GM10266 (cell line): Measurements from ENCODE around the gene PAPSS2.
"Not testable (repeated sequence)": the region's sequence is repeated elsewhere in the genome, so short reads cannot be mapped to it uniquely, and the experiment has no call there.

Experiments
- DNase-seq: peaks from one replicate; pipeline ENCODE4 v3.0.0; 2012; ENCODE audit errors: extremely low spot score
- CTCF ChIP-seq: IDR thresholded peaks from 2 replicates; pipeline ENCODE4 v1.5.1; 2012; ENCODE audit warnings: mild to moderate bottlenecking, low read depth; ENCODE audit not compliant: control insufficient read depth, insufficient read depth; ENCODE audit errors: missing control alignments

The PAPSS2 gene

GRCh38 chr10:87642486-87642885 lies 17.2 kb upstream of the PAPSS2 start:
- no peak for TF ChIP-seq CTCF
- DNase-seq: no peak

DNA sequence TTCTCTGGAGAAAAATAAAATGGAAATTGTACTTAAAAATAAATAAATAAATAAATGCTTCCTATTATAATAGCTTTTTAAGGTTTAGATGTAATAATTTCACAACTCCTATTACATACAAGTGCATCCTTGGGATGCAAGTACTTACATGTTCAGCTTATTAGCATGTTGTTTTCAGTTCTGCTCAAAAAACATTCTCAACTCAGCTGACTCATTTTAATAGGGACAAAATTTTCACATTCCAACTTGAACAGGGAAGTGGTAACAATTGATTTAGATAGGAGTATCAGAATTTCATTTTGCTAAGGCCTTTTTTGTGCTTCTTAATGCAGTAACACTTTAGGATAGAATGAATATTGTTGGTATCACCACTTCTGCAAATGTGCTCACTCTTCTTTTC lies 16.7 kb upstream of the PAPSS2 start:
- TF ChIP-seq CTCF: no peak
- no peak for DNase-seq

- TF ChIP-seq CTCF: no peak
- no peak for DNase-seq
These were observed 15.8 kb upstream of the PAPSS2 start for GRCh38 chr10:87643920-87644319.

DNA sequence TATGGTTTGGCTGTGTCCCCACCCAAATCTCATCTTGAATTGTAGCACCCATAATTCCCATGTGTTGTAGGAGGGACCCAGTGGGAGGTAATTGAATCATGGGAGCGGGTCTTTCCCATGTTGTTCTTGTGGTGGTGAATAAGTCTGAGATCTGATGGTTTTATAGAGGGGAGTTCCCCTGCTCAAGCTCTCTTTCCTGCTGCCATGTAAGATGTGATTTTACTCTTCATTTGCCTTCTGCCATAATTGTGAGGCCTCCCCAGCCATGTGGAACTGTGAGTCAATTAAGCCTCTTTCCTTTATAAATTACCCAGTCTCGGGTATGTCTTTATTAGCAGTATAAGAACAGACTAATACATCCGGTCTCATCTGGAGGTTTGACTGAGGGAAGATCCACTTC lies 15.2 kb upstream of the PAPSS2 start:
- DNase-seq: not testable (repeated sequence)

GRCh38 chr10:87646192-87646909 lies 13.3 kb upstream of the PAPSS2 start:
- TF ChIP-seq CTCF: no peak
- DNase-seq: no peak

DNA sequence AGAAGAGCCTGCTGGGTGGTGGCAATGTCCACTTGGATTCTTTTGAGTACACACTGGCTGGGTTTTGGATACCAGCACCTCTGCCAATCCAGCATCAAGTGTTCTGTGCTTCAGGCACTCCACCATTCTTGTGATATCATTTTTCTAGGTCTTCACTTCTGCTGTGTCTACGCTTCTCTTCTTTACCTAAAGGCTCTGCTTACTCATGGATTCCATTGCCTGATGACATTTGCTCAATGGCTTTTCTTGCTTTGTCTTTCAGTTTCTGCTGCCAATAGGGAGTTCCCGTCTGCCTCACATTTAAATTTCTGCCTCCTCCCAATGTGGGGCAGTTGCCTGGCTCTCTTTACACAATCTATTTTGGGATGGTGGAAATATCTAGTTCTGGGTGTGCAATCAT lies 12.7 kb upstream of the PAPSS2 start:
- TF ChIP-seq CTCF: no peak
- no peak for DNase-seq

DNA sequence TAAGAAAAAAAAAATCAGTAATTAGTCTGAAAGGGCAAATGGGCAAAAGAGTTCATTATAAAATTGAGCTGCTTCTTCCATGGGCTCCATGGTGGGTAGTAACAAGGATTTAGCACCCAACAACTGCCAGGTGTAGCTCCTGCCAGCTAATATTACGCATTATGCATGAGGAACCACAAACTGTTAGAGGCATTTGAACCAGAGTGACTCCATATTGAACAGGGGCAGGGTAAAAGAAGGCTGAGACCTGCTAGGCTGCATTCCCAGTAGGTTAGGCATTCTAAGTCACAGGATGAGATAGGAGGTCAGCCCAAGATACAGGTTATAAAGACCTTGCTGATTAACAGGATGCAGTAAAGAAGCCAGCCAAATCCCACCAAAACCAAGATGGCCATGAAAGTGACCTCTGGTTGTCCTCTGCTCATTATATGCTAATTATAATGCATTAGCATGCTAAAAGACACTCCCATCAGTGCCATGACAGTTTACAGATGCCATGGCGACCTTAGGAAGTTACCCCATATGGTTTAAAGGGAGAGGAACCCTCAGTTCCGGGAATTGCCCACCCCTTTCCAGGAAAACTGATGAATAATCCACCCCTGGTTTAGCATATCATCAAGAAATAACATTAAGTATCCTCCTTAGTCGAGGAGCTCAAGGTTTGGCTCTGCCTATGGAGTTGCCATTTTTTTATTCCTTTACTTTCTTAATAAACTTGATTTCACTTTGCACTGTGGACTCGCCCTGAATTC lies 8.7 kb upstream of the PAPSS2 start:
- TF ChIP-seq CTCF: no peak
- DNase-seq: no peak
